ENCODE measurements around the gene ELF1.

DNA sequence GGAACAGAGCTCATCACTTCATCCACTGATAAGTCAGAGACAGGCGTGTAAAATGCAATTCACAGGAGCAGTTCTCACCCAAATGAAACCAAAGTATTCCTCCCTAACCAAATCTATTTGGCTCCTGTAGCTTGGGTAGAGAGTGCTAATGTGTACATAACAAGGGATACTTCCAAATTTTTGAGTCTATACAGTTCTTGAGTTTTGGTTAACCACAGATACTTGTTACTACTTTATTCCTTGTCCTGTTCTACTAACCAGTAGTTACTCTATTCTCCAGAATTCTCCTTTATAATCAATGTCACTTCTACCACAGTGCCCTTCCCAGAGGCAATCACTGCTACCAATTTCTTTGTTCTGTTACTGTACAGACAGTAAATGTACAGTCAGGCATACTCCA, 57.3 kb downstream of the ELF1 start:
- TF ChIP-seq, protein P1, sequence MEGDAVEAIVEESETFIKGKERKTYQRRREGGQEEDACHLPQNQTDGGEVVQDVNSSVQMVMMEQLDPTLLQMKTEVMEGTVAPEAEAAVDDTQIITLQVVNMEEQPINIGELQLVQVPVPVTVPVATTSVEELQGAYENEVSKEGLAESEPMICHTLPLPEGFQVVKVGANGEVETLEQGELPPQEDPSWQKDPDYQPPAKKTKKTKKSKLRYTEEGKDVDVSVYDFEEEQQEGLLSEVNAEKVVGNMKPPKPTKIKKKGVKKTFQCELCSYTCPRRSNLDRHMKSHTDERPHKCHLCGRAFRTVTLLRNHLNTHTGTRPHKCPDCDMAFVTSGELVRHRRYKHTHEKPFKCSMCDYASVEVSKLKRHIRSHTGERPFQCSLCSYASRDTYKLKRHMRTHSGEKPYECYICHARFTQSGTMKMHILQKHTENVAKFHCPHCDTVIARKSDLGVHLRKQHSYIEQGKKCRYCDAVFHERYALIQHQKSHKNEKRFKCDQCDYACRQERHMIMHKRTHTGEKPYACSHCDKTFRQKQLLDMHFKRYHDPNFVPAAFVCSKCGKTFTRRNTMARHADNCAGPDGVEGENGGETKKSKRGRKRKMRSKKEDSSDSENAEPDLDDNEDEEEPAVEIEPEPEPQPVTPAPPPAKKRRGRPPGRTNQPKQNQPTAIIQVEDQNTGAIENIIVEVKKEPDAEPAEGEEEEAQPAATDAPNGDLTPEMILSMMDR (conservative IDR thresholded peaks at IDR 0.05 in 1 of 2, IDR thresholded peaks at IDR 0.05 in 1 of 2; ENCODE audit: extremely low read depth in 1 of 2, insufficient read depth in 1 of 2, low read depth in 1 of 2, low read length in 2 of 2): no peak
- no peak for TF ChIP-seq EZH2 (IDR thresholded peaks at IDR 0.05; ENCODE audit: borderline replicate concordance, low read length)
